Stimulated activated CD8-positive, alpha-beta memory T cell treated with anti-CD3 and anti-CD28 coated beads, Interleukin-7, amount 100 ng/mL, for 4 hours (primary cell): ENCODE results near the gene GINS2.

Source experiments
- DNase-seq, 2 donors: peaks; one replicate each; pipeline ENCODE4 v3.0.0-alpha.2; 2020; ENCODE audit warnings: low read depth in 2 of 2

GINS2 gene

GRCh38 chr16:85640254-85640558, 48.5 kb downstream of the GINS2 start:
- DNase-seq: no peak

- DNase-seq: no peak
Observed at GRCh38 chr16:85639529-85640253, 49.1 kb downstream of the GINS2 start.

- DNase-seq: no peak
Observed at GRCh38 chr16:85638695-85639409, 49.9 kb downstream of the GINS2 start.

- no peak for DNase-seq
Observed at GRCh38 chr16:85637808-85638647, 50.7 kb downstream of the GINS2 start.

GRCh38 chr16:85637061-85637807, 51.5 kb downstream of the GINS2 start:
- no peak for DNase-seq

- no peak for DNase-seq
Observed at GRCh38 chr16:85636234-85636812, 52.4 kb downstream of the GINS2 start.

- DNase-seq: no peak
Observed at GRCh38 chr16:85635545-85636140, 53.1 kb downstream of the GINS2 start.

GRCh38 chr16:85634747-85635544, 53.8 kb downstream of the GINS2 start:
- DNase-seq: no peak

GRCh38 chr16:85633888-85634287, 54.9 kb downstream of the GINS2 start:
- no peak for DNase-seq

GRCh38 chr16:85633438-85633743, 55.4 kb downstream of the GINS2 start:
- no peak for DNase-seq

- DNase-seq: no peak
Observed at GRCh38 chr16:85632709-85633437, 55.9 kb downstream of the GINS2 start.

- no peak for DNase-seq
Observed at GRCh38 chr16:85631802-85632393, 56.9 kb downstream of the GINS2 start.

- DNase-seq: no peak
Observed at GRCh38 chr16:85631230-85631629, 57.5 kb downstream of the GINS2 start.

GRCh38 chr16:85629853-85630252, 58.9 kb downstream of the GINS2 start:
- DNase-seq: no peak

- DNase-seq: no peak
Observed at GRCh38 chr16:85629326-85629725, 59.4 kb downstream of the GINS2 start.

GRCh38 chr16:85628645-85629044, 60.1 kb downstream of the GINS2 start:
- no peak for DNase-seq

- DNase-seq: no peak
Observed at GRCh38 chr16:85628265-85628556, 60.5 kb downstream of the GINS2 start.

- DNase-seq: no peak
Observed at GRCh38 chr16:85627526-85628264, 61.1 kb downstream of the GINS2 start.

- DNase-seq: no peak
Observed at GRCh38 chr16:85627089-85627488, 61.7 kb downstream of the GINS2 start.
